Measurements from ENCODE around the gene TNXB. TPM values are rescaled to one million over a fixed set of nuclear protein-coding genes. Genes with fewer than 3 reads are reported as not detected.
A peak's percentile ranks its signal among the peaks of the same experiment; 100 is the strongest.

The TNXB gene
- total and polyA plus RNA-seq, 2 of the 4 experiments (the other 2 are of a cell fraction) = 0.05 TPM; not detected in 1

DNA sequence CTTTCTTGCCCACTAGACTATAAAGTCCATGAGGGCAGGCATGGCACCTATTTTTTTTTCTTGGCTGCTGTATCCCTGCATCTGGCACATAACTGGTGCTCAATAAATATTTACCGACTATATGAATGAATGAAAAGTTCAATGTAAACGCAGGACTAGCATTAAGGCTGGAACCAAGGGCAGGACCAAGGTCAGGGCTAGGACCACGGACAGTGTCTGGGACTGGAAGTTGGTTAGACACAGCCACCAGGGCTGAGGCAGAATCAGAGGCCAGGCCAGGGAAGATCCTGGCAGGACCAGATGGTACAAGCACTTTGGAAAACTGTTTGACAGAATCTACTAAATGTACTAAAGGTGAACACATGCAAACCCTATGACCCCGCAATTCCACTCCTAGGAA is 3.7 kb downstream of the TNXB start:
- Histone ChIP-seq H2AK9ac (replicated peaks; ENCODE audit: low read depth, low read length, poor library complexity) (no peak overlapping the region), H2BK15ac (ENCODE audit: low read depth, low read length) (no peak overlapping the region), H3K56ac (ENCODE audit: extremely low read depth, insufficient read depth, low read length) (no peak overlapping the region), H2BK20ac (ENCODE audit: low read depth, low read length) (no peak overlapping the region), H3K14ac (replicated peaks; ENCODE audit: low read depth, low read length) (no peak overlapping the region), H3K36me3 (ENCODE audit: control insufficient read depth, insufficient read depth, low read length) (peaks cover under 1% of the 10 kb centered on the region; the same call in 1 of the 2 replicates), H4K91ac (ENCODE audit: insufficient read depth, low read depth, low read length) (no peak overlapping the region), H2BK120ac (ENCODE audit: low read depth, low read length) (no peak overlapping the region), H4K5ac (ENCODE audit: low read depth, low read length) (no peak overlapping the region), H3K4me1 (ENCODE audit: control insufficient read depth, insufficient read depth, low read length) (peaks cover 21% of the 10 kb centered on the region), H3K27me3 (ENCODE audit: control insufficient read depth, insufficient read depth, low read length) (peaks cover 32% of the 10 kb centered on the region), H4K20me1 (ENCODE audit: insufficient read depth, low read length) (no peaks in the 10 kb centered on the region), H2BK5ac (ENCODE audit: low read depth, low read length, poor library complexity, severe bottlenecking) (no peak overlapping the region), H3K79me1 (ENCODE audit: low read depth in 1 of 2, low read length in 2 of 2) (no peaks in the 10 kb centered on the region), H3K4ac (ENCODE audit: low read depth, low read length) (no peak overlapping the region), H3K4me2 (ENCODE audit: low read depth, low read length) (no peak overlapping the region), H3K4me3 (ENCODE audit: insufficient read depth, low read depth, low read length) (no peak overlapping the region), H3K23ac (ENCODE audit: low read depth, low read length) (no peak overlapping the region), H3K27ac (ENCODE audit: insufficient read depth, low read length) (no peak overlapping the region), H3K9me1 (ENCODE audit: insufficient read depth, low read length) (peaks cover 3% of the 10 kb centered on the region; the same call in 1 of the 2 replicates), H3K18ac (ENCODE audit: low read depth, low read length) (no peak overlapping the region), H2AK5ac (ENCODE audit: low read depth, low read length) (no peak overlapping the region), H2AFZ (replicated peaks; ENCODE audit: low read length, poor library complexity) (no peak overlapping the region), H3K9ac (ENCODE audit: low read depth, low read length) (no peak overlapping the region), H3K9me3 (ENCODE audit: control insufficient read depth, insufficient read depth, low read length) (no peaks in the 10 kb centered on the region), H4K8ac (ENCODE audit: low read depth in 2 of 2, low read length in 2 of 2) (no peak overlapping the region)
- no CpG with 5 or more reads among the region's 4 CpGs for WGBS, 2 experiments (ENCODE audit: extremely low coverage in 2 of 2, insufficient read length in 1 of 2)
- DNase-seq (peak; percentile 36), ATAC-seq (ENCODE audit: low read depth) (peak; percentile 71)
- CTCF ChIA-PET = interaction anchor here (0.7 kb wide), 1 partner anchor 9 kb away, joined by 3 read pairs; no protein-coding TSS in a partner anchor
- dilution Hi-C loops (cut with HindIII; ENCODE audit: low sequenced_read_pairs, unreplicated experiment) (no loop called here), in situ Hi-C loops (cut with MboI; ENCODE audit: low sequenced_read_pairs) (no loop called here), intact Hi-C loops (cut with micrococcal nuclease) (no loop called here)
- BruUV-seq (replicated peaks) = no TSS peak
- TF ChIP-seq MAFK (IDR thresholded peaks at IDR 0.05; ENCODE audit: low read depth, low read length) = no peak
- no peak for TF ChIP-seq POLR2A (IDR thresholded peaks at IDR 0.05; ENCODE audit: low read depth, low read length)
- 0 out of 2 replicates have a peak, but pooled peaks have one; percentile 36 for TF ChIP-seq MXI1 (IDR thresholded peaks at IDR 0.05; ENCODE audit: borderline replicate concordance, low read depth, low read length)
- TF ChIP-seq RAD21 (IDR thresholded peaks at IDR 0.05; ENCODE audit: low read length) = no peak
- no peak for TF ChIP-seq CEBPB (IDR thresholded peaks at IDR 0.05; ENCODE audit: low read depth, low read length)
- TF ChIP-seq SMC3 (IDR thresholded peaks at IDR 0.05; ENCODE audit: low read depth, low read length) = no peak
- peak; percentile 49 for TF ChIP-seq RCOR1 (IDR thresholded peaks at IDR 0.05; ENCODE audit: insufficient replicate concordance, low read length)
- TF ChIP-seq BHLHE40 (IDR thresholded peaks at IDR 0.05; ENCODE audit: low read depth, low read length) = no peak
- no peak for TF ChIP-seq ELK1 (IDR thresholded peaks at IDR 0.05; ENCODE audit: borderline replicate concordance, low read depth, low read length)
- TF ChIP-seq USF2 (IDR thresholded peaks at IDR 0.05; ENCODE audit: low read depth, low read length) = no peak
- TF ChIP-seq RFX5 (IDR thresholded peaks at IDR 0.05; ENCODE audit: low read depth, low read length) = no peak
- no peak for TF ChIP-seq CHD1 (IDR thresholded peaks at IDR 0.05; ENCODE audit: low read depth, low read length)
- TF ChIP-seq NFE2L2 (IDR thresholded peaks at IDR 0.05; ENCODE audit: low read depth, low read length) = no peak
- TF ChIP-seq FOS (IDR thresholded peaks at IDR 0.05; ENCODE audit: low read depth, low read length) = no peak
- TF ChIP-seq MAZ (IDR thresholded peaks at IDR 0.05; ENCODE audit: borderline replicate concordance, low read depth, low read length) = no peak
- TF ChIP-seq, protein P1, sequence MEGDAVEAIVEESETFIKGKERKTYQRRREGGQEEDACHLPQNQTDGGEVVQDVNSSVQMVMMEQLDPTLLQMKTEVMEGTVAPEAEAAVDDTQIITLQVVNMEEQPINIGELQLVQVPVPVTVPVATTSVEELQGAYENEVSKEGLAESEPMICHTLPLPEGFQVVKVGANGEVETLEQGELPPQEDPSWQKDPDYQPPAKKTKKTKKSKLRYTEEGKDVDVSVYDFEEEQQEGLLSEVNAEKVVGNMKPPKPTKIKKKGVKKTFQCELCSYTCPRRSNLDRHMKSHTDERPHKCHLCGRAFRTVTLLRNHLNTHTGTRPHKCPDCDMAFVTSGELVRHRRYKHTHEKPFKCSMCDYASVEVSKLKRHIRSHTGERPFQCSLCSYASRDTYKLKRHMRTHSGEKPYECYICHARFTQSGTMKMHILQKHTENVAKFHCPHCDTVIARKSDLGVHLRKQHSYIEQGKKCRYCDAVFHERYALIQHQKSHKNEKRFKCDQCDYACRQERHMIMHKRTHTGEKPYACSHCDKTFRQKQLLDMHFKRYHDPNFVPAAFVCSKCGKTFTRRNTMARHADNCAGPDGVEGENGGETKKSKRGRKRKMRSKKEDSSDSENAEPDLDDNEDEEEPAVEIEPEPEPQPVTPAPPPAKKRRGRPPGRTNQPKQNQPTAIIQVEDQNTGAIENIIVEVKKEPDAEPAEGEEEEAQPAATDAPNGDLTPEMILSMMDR (conservative IDR thresholded peaks at IDR 0.05; ENCODE audit: low read depth, low read length) = no peak
- POLR2A ChIA-PET (ENCODE audit: unreplicated experiment) = no interaction called here
